T-helper 17 cell (primary cell): ENCODE data around the gene HTN3. TPM values are rescaled to one million over a fixed set of nuclear protein-coding genes. Genes with fewer than 3 reads are reported as not detected.
"Not testable (repeated sequence)": the region's sequence is repeated elsewhere in the genome, so short reads cannot be mapped to it uniquely, and the experiment has no call there.

Experiments used
- ATAC-seq: fragments of 150-1000 bp; cut with Tn5 transposase; 2 replicates; pipeline ENCODE4 v1.10.0; 2021; ENCODE audit warnings: mild to moderate bottlenecking, moderate library complexity
- DNase-seq, 3 donors: peaks; one replicate each; pipeline versions ENCODE4 v3.0.0 to v3.0.0-alpha.2; 2020 to 2021
- H3K9me3 ChIP-seq: one replicate; pipeline ENCODE4 v1.7.0; 2013; ENCODE audit warnings: low read length, mild to moderate bottlenecking; ENCODE audit not compliant: control insufficient read depth, poor library complexity, severe bottlenecking
- H3K27ac Mint-ChIP-seq: one replicate; pipeline ENCODE4 v1.8.0; 2022; ENCODE audit warnings: mild to moderate bottlenecking, moderate library complexity, mixed read lengths
- H3K27me3 Mint-ChIP-seq: one replicate; pipeline ENCODE4 v1.8.0; 2022; ENCODE audit warnings: mixed read lengths
- H3K36me3 Mint-ChIP-seq: one replicate; pipeline ENCODE4 v1.8.0; 2022; ENCODE audit warnings: low read depth, mixed read lengths
- H3K4me1 Mint-ChIP-seq: one replicate; pipeline ENCODE4 v1.8.0; 2022; ENCODE audit warnings: mild to moderate bottlenecking, mixed read lengths
- H3K4me3 Mint-ChIP-seq: one replicate; pipeline ENCODE4 v1.8.0; 2022; ENCODE audit warnings: mild to moderate bottlenecking, moderate library complexity, mixed read lengths
- total RNA-seq, 4 donors: library from RNA in 2 of 4; stranded (reverse) in 2 of 4; gene quantifications; one replicate each; pipeline ENCODE4 v1.2.3 and lab custom pipeline; 2022 to 2026

Gene HTN3
- total RNA-seq, 2 donors from 2014 or later, result not detected

DNA sequence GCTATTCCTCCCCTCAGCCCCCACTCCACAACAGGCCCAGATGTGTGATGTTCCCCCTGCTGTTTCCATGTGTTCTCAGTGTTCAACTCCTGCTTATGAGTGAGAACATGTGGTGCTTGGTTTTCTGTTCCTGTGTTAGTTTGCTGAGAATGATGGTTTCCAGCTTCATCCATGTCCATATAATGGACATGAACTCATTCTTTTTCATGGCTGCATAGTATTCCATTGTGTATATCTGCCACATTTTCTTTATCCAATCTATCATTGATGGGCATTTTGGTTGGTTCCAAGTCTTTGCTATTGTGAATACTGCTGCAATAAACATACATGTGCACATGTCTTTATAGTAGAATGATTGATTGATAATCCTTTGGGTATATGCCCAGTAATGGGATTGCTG, 11.7 kb downstream of the HTN3 start:
- not testable (repeated sequence) for H3K27ac Mint-ChIP-seq, H3K9me3 ChIP-seq, H3K36me3 Mint-ChIP-seq, H3K4me1 Mint-ChIP-seq, ATAC-seq, H3K4me3 Mint-ChIP-seq, H3K27me3 Mint-ChIP-seq, DNase-seq

DNA sequence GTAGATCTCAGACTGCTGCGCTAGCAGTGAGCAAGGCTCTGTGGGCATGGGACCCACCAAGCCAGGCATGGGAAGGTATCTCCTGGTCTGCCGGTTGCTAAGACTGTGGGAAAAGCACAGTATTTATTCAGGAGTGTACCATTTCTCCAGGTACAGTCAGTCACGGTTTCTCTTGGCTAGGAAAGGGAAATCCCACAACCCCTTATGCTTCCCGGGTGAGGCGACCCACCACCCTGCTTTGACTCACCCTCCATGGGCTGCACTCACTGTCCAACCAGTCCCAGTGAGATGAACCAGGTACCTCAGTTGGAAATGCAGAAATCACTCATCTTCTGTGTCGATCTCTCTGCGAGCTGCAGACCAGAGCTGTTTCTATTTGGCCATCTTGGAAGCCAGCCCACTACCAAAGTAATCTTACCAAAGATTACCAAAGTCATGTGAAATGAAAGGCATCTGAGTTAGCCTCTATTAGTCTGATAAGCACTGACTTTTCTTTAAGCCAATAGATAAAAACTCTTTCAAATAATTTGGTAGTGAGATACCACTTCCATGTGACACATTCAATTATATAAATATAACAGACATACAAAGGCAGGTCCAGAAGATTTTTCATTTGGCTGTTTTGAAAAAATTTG, 13.5 kb downstream of the HTN3 start:
- Mint-ChIP-seq H3K36me3 (no peaks in the 10 kb centered on the region), H3K27me3 (no peaks in the 10 kb centered on the region), H3K4me1 (no peaks in the 10 kb centered on the region), H3K4me3 (no peak overlapping the region), H3K27ac (no peak overlapping the region)
- DNase-seq (no peak), ATAC-seq (no peak)
- H3K9me3 ChIP-seq, result no peaks in the 10 kb centered on the region

DNA sequence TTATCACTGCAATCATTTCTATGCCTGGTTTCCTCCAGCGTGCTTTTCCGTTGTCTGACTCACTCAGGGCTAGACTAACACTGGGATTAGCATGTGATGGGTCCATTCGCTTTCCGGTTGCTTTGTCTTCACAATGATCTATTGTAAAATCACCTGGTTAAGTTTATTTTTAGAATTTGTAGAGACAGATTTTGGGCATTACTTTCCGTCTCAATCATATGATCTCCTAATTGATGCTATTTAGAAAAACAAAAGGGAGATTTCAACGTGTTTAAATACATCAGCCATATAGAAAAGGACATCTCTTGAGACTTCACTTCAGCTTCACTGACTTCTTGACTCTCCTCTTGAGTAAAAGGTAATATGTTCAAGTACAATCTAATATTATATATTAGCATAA, 21.9 kb downstream of the HTN3 start, which contains the start of gene HTN1:
HTN1 (plus strand) TSS at position 301 of the 400 bp plus-strand sequence. CDS start 2,639 bp downstream, outside the sequence.
- not testable (repeated sequence) for H3K9me3 ChIP-seq, H3K27ac Mint-ChIP-seq, H3K36me3 Mint-ChIP-seq, H3K27me3 Mint-ChIP-seq, H3K4me1 Mint-ChIP-seq, DNase-seq, ATAC-seq, H3K4me3 Mint-ChIP-seq

GRCh38 chr4:70056534-70056933, 28.3 kb downstream of the HTN3 start:
- H3K27me3 Mint-ChIP-seq, ATAC-seq: not testable (repeated sequence)

GRCh38 chr4:70057651-70058050, 29.4 kb downstream of the HTN3 start:
- no peak for ATAC-seq
- Mint-ChIP-seq H3K27ac (no peak overlapping the region), H3K4me1 (no peaks in the 10 kb centered on the region), H3K36me3 (no peaks in the 10 kb centered on the region), H3K27me3 (no peaks in the 10 kb centered on the region), H3K4me3 (no peak overlapping the region)
- DNase-seq, result no peak
- no peaks in the 10 kb centered on the region for H3K9me3 ChIP-seq

More at GRCh38 chr4:70056534-70056933, 28.3 kb downstream of the HTN3 start:
- not testable (repeated sequence) for H3K36me3 Mint-ChIP-seq, DNase-seq, H3K4me3 Mint-ChIP-seq, H3K9me3 ChIP-seq, H3K27ac Mint-ChIP-seq, H3K4me1 Mint-ChIP-seq

- H3K9me3 ChIP-seq, result no peaks in the 10 kb centered on the region
- H3K27ac Mint-ChIP-seq, result no peak overlapping the region
- no peaks in the 10 kb centered on the region for H3K4me1 Mint-ChIP-seq
Observed at GRCh38 chr4:70059149-70059548, 30.9 kb downstream of the HTN3 start.

DNA sequence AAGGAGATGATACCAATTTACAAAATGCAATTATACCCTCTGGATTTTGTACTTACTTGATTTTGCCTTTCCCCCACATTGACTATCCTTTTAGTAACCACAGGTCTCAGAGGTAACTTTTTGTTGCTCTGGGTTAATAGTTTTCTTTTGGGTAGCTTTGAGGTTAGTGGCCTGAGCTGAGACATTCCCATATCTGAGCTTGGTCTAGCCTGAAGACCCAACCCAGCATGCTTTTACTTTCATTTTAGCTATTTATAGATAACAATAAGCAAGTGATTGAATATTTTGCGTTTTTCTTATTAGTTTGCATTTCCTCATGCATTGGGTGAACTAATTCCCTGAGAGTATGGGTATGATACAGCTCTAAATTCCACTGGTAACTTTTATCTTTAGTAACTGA, 33.7 kb downstream of the HTN3 start:
- Mint-ChIP-seq H3K36me3 (no peaks in the 10 kb centered on the region), H3K4me3 (no peak overlapping the region), H3K27me3 (no peaks in the 10 kb centered on the region)

More at GRCh38 chr4:70059149-70059548, 30.9 kb downstream of the HTN3 start:
- DNase-seq, result no peak
- ATAC-seq, result no peak
- no peaks in the 10 kb centered on the region for H3K27me3 Mint-ChIP-seq
- no peaks in the 10 kb centered on the region for H3K36me3 Mint-ChIP-seq
- no peak overlapping the region for H3K4me3 Mint-ChIP-seq

DNA sequence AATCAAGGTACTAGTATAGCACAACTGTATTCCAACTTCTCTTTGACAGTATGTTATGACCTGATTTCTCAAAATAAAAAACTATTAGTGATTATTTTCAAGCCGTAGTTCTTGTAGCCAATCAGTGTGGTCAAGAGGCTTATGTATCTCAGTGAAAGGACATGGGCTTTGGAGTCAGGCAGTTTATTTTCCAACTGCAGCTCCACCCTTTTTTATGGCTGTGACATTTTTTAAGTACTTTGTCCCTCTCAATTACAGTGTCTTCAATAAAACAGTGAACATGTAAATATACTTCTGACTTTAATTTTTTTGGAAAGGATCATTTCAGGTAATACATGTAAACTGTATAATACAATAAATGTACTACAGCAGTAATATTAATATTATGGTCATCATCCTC, 51.9 kb downstream of the HTN3 start:
- H3K4me3 Mint-ChIP-seq, result no peak overlapping the region
- DNase-seq (no peak), ATAC-seq (no peak)
- H3K27me3 Mint-ChIP-seq, result no peaks in the 10 kb centered on the region
- H3K27ac Mint-ChIP-seq, result no peak overlapping the region
- H3K36me3 Mint-ChIP-seq, result no peaks in the 10 kb centered on the region
- no peaks in the 10 kb centered on the region for H3K9me3 ChIP-seq
- no peaks in the 10 kb centered on the region for H3K4me1 Mint-ChIP-seq

More for the DNA sequence above, 33.7 kb downstream of the HTN3 start:
- ATAC-seq (no peak), DNase-seq (no peak)
- no peak overlapping the region for H3K27ac Mint-ChIP-seq
- H3K9me3 ChIP-seq, result no peaks in the 10 kb centered on the region
- no peaks in the 10 kb centered on the region for H3K4me1 Mint-ChIP-seq

Other genes with a start within 250 kb of the HTN3 start
- not detected for gene SULT1E1, start 168.3 kb upstream of the HTN3 start, total RNA-seq
- not detected for gene CSN1S1, start 97.4 kb upstream of the HTN3 start, total RNA-seq
- not detected for gene CSN2, start 62.7 kb upstream of the HTN3 start, total RNA-seq
- gene STATH, start 32.5 kb upstream of the HTN3 start, total RNA-seq, result not detected
- gene HTN1, start 22.0 kb downstream of the HTN3 start, total RNA-seq, result not detected
- gene PRR27, start 125.8 kb downstream of the HTN3 start, total RNA-seq, result not detected
- gene ODAM, start 167.3 kb downstream of the HTN3 start, total RNA-seq, result not detected
- gene FDCSP, start 197.7 kb downstream of the HTN3 start, total RNA-seq, result not detected
- gene CSN3, start 214.1 kb downstream of the HTN3 start, total RNA-seq, result not detected